ENCODE measurements around the gene WLS.

DNA sequence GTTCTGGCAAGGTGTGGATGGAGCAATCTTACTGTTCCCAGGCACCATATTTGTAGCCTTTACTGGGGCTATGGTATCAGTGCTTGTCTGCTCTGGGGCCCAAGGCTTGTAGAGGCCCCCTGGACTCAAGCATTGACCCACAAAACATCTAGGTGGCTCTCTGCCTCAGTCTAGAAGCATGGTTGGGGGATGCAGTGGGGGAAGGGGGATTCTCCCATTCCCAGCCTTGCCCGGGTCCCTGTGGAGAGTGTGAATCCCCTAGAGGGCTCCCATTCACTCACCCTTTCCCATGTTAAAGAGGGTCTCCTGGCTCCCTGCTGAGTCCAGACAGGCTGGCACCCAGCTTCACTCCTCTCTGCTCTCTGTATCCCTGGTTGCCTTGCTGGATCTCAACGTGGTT, 153.7 kb downstream of the WLS start:
- no peak for TF ChIP-seq POLR2A (IDR thresholded peaks at IDR 0.05; ENCODE audit: low read length)
- TF ChIP-seq GATA1 (IDR thresholded peaks at IDR 0.05; ENCODE audit: low read depth, low read length), result no peak
